ENCODE data around the gene TTYH2. TPM values are rescaled to one million over a fixed set of nuclear protein-coding genes. Genes with fewer than 3 reads are reported as not detected.

The TTYH2 gene
- polyA plus RNA-seq, 3 donors, result 12.3 to 57.4 (median 18.7) TPM

- peaks cover 47% of the 10 kb centered on the region for H3K4me1 Mint-ChIP-seq
- Histone ChIP-seq H3K36me3 (replicated peaks in 1 of 2; ENCODE audit: control insufficient read depth in 1 of 2, insufficient read depth in 2 of 2, low read length in 2 of 2) (peaks cover 45 to 65% of the 10 kb centered on the region in 2 donors), H3K27me3 (ENCODE audit: control insufficient read depth in 2 of 2, insufficient read depth in 2 of 2, low read length in 2 of 2) (no peaks in the 10 kb centered on the region), H3K4me2 (replicated peaks; ENCODE audit: extremely low read depth, low read length, poor library complexity, severe bottlenecking) (peak overlapping the region; percentile 48), H3K79me2 (ENCODE audit: insufficient read depth, low read length) (peaks cover 47% of the 10 kb centered on the region), H3K27ac (ENCODE audit: low read depth in 1 of 2, low read length in 2 of 2) (peak overlapping the region in 1 of 2 donors; percentile 42), H3K9ac (ENCODE audit: insufficient read depth, low read length, poor library complexity, severe bottlenecking) (no peak overlapping the region), H2AFZ (ENCODE audit: insufficient read depth, low read depth, low read length, poor library complexity, severe bottlenecking) (no peak overlapping the region), H3K9me3 (replicated peaks in 1 of 2; ENCODE audit: control insufficient read depth in 1 of 2, insufficient read depth in 1 of 2, low read length in 2 of 2) (no peaks in the 10 kb centered on the region), H4K20me1 (ENCODE audit: insufficient read depth, low read length) (peaks cover 85% of the 10 kb centered on the region), H3K4me1 (ENCODE audit: control insufficient read depth in 1 of 2, insufficient read depth in 2 of 2, low read length in 2 of 2) (peaks cover 33 to 42% of the 10 kb centered on the region in 2 donors), H3K4me3 (replicated peaks in 1 of 3; ENCODE audit: low read depth in 2 of 3, low read length in 3 of 3) (peak overlapping the region in 1 of 3 experiments; percentile 11)
- H3K36me3 Mint-ChIP-seq, result peaks cover 51 to 79% of the 10 kb centered on the region in 2 donors
- H3K27ac Mint-ChIP-seq, result peak overlapping the region in 5 of 7 donors; percentile 3 to 73 (median 41)
- 100% methylated on average over 1 of the region's 2 CpGs for WGBS (ENCODE audit: insufficient coverage)
- DNase-seq, result no peak
- peaks cover 0 to 2% (median 2%) of the 10 kb centered on the region in 3 donors for H3K27me3 Mint-ChIP-seq (ENCODE audit: low read depth in 3 of 3)
- peaks cover 0 to 2% (median 0%) of the 10 kb centered on the region in 7 donors for H3K9me3 Mint-ChIP-seq
- no peak for TF ChIP-seq CTCF (IDR thresholded peaks at IDR 0.05)
- intact Hi-C loops (cut with micrococcal nuclease), result no loop called here
- H3K4me3 Mint-ChIP-seq, result peak overlapping the region in 1 of 2 donors; percentile 43
These were observed 6.8 kb downstream of the TTYH2 start for GRCh38 chr17:74220219-74220618.

GRCh38 chr17:74220946-74221818 is 7.8 kb downstream of the TTYH2 start:
- no peak for DNase-seq
- H3K9me3 Mint-ChIP-seq, result peaks cover 0 to 2% (median 0%) of the 10 kb centered on the region in 7 donors
- WGBS (ENCODE audit: insufficient coverage), result 97% methylated on average over 12 of the region's 16 CpGs
- no peak overlapping the region for H3K27ac ChIP-seq (ENCODE audit: low read depth in 1 of 2, low read length in 2 of 2)
- no peak overlapping the region for H3K4me2 ChIP-seq (replicated peaks; ENCODE audit: extremely low read depth, low read length, poor library complexity, severe bottlenecking)
- no peak for TF ChIP-seq CTCF (IDR thresholded peaks at IDR 0.05)
- H3K4me3 ChIP-seq (replicated peaks in 1 of 3; ENCODE audit: low read depth in 2 of 3, low read length in 3 of 3), result no peak overlapping the region
- H3K4me1 Mint-ChIP-seq, result peaks cover 42% of the 10 kb centered on the region
- intact Hi-C loops (cut with micrococcal nuclease), result no loop called here
- no peak overlapping the region for H2AFZ ChIP-seq (ENCODE audit: insufficient read depth, low read depth, low read length, poor library complexity, severe bottlenecking)
- H3K27ac Mint-ChIP-seq, result peak overlapping the region in 2 of 7 donors; percentile 7 to 53
- peaks cover 31 to 34% of the 10 kb centered on the region in 2 donors for H3K4me1 ChIP-seq (ENCODE audit: control insufficient read depth in 1 of 2, insufficient read depth in 2 of 2, low read length in 2 of 2)
- no peaks in the 10 kb centered on the region for H3K27me3 ChIP-seq (ENCODE audit: control insufficient read depth in 2 of 2, insufficient read depth in 2 of 2, low read length in 2 of 2)
- peaks cover 51 to 69% of the 10 kb centered on the region in 2 donors for H3K36me3 ChIP-seq (replicated peaks in 1 of 2; ENCODE audit: control insufficient read depth in 1 of 2, insufficient read depth in 2 of 2, low read length in 2 of 2)
- peaks cover 0 to 5% (median 2%) of the 10 kb centered on the region in 3 donors for H3K27me3 Mint-ChIP-seq (ENCODE audit: low read depth in 3 of 3)
- H3K4me3 Mint-ChIP-seq, result no peak overlapping the region
- H3K9me3 ChIP-seq (replicated peaks in 1 of 2; ENCODE audit: control insufficient read depth in 1 of 2, insufficient read depth in 1 of 2, low read length in 2 of 2), result no peaks in the 10 kb centered on the region
- H3K9ac ChIP-seq (ENCODE audit: insufficient read depth, low read length, poor library complexity, severe bottlenecking), result no peak overlapping the region
- H3K36me3 Mint-ChIP-seq, result peaks cover 54 to 80% of the 10 kb centered on the region in 2 donors
- H4K20me1 ChIP-seq (ENCODE audit: insufficient read depth, low read length), result peaks cover 85% of the 10 kb centered on the region
- H3K79me2 ChIP-seq (ENCODE audit: insufficient read depth, low read length), result peaks cover 38% of the 10 kb centered on the region
